Stimulated activated CD8-positive, alpha-beta memory T cell treated with anti-CD3 and anti-CD28 coated beads, Interleukin-12 subunit alpha, Interleukin-12 subunit beta, amount 100 ng/mL, for 24 hours (primary cell): ENCODE measurements around the gene LIME1.
"Not testable (repeated sequence)": the region's sequence is repeated elsewhere in the genome, so short reads cannot be mapped to it uniquely, and the experiment has no call there.

Experiments used
- DNase-seq: peaks from one replicate; pipeline ENCODE4 v3.0.0-alpha.2; 2020; ENCODE audit errors: extremely low read depth

Gene LIME1

DNA sequence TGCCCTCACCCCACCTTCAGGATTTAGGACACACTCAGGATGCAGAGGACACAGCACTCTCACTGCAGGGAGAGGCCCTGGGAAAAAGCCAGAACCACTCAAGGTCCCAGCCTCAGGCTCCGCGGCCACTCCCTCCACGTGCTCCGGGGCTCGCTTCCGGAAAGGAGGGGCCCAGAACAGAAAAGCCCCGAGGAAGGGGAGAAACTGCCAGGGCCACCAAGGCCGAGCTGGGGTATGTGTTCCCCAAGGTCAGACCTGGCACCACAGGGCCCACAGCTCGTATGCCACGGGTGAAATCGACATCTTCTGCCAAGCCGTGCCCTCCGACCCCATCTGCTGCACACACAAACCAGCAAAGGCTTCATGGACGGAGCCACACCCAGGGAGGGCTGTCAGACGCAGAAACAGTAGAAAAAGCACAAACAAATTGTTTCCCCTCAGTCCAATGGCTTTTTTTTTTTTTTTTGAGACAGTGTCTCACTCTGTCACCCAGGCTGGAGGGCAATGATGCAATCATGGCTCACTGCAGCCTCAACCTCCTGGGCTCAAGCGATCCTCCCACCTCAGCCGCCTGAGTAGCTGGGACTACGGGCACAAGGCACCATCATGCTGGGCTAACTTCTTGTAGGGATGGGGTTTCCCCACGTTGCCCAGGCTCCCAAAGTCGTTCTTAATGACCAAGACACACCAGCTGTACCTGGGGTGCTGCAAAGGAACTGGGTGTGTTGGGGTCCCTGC, 36.5 kb downstream of the LIME1 start:
- DNase-seq: no peak

DNA sequence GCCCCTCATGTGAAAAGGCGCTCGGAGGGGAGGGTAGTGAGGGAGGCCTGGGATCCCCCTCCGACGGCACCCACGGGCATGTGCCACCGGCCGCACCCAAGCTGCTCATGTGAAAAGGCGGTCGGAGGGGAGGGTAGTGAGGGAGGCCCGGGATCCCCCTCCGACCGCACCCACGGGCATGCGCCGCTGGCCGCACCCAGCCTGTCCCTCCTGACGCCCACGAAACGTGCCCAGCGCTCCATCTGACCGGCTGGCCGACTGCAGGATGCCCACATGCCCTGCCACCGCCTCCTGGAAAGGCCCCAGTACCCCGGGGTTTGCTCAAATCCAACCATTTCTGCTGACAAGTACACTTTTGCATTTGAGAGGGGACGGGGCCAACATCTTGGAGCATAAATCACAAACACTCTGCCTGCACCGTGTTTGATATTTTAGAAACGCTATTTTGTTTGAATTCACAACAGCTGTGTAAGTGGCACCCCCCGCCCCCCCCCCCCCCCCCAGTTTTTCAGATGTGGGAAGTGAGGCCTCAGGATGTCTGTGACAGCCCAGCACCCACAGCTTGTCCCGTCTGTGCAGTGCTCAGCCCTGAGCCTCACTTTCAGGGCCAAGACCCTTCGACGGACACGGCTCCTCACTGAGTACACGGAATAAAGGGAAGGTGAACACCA, 37.2 kb downstream of the LIME1 start:
- no peak for DNase-seq

DNA sequence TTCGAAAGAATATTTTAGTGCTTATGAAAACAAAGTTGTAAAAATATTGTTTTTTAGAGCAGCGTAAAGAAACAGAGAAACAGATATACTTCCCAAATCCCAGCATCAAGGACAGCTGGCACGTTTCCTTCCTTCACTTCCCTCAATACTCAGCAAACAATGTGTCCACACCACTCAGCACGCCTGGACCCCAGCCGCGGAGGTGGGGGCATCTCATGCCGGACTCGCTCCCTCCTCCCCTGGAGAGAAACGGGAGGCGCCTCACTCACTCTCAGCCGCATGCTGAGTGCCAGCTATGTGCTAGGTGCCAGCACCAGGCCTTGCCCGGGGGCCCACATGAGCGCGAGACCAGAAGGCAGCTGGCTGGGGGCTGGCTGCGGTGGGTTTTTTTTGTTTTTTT, 37.8 kb downstream of the LIME1 start:
- no peak for DNase-seq

DNA sequence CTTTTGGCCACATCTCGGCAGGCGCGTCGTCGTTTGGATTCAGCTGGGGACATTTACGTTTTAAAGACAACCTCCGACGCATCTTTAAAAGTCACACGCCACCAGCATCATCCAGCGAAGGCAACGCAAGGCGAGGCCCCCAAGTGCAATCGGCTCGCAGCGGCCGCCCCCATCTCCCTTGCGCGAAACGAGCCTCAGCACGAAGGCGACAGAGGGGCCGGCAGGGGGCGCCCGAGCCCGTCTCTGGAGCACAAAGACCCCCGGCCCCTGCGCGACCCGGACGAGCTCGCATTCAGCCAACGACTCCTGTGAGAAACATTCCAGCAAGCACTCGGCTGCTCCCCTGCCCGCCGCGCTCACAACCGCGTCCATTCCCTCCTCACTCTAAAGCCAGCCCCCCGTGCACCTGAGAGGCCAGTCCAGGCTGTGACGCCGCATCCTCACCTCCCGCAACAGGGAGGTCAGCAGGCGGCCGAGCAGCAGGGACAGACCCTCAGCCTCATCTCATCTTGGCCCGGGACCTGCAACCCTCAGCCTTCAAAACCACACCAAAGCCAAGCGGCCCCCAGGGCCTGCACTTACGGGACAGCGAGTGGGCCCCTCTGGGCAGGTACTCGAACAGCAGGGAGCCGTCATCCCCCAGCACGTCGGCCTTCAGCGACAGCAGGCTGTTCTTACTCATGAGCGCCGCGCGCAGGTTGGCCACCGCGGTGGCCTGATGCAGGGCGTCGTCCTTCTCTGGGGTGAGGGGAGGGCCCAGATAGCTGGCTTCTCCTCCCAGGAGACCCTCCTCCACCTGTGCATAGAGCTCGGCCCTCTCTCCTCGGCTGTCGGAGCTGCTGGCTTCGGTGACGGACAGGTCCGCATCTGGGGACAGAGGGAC, 38.9 kb downstream of the LIME1 start:
- DNase-seq: no peak

DNA sequence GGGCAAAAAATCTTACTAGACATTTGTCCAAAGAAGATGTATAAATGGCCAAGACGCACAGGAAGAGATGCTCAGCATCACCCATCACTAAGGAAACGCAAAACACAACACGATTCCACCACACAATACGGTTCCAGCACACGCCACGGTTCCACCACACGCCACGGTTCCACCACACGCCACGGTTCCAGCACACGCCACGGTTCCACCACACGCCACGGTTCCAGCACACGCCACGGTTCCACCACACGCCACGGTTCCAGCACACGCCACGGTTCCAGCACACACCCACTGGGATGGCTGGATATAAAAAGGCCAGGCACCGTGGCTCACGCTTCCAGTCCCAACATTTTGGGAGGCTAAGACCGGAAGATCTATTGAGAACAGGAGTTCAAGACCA, 40.4 kb downstream of the LIME1 start:
- DNase-seq: not testable (repeated sequence)

DNA sequence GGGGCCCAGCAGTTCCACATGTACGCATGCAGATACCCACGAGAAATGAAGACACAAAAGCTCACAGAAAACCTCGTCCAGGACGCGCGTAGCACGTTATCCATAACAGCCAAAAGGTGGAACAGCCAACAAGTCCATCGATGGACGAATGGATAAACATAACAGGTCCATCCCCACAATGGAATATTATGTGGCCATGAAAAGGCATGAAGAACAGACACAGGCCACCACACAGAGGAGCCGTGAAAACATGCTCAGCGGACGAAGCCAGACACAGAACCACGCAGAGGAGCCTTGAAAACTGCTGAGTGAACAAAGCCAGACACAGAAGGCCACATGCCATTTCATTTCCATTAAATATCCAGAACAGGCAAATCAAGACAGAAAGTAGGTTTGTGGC, 41.1 kb downstream of the LIME1 start:
- DNase-seq: no peak

DNA sequence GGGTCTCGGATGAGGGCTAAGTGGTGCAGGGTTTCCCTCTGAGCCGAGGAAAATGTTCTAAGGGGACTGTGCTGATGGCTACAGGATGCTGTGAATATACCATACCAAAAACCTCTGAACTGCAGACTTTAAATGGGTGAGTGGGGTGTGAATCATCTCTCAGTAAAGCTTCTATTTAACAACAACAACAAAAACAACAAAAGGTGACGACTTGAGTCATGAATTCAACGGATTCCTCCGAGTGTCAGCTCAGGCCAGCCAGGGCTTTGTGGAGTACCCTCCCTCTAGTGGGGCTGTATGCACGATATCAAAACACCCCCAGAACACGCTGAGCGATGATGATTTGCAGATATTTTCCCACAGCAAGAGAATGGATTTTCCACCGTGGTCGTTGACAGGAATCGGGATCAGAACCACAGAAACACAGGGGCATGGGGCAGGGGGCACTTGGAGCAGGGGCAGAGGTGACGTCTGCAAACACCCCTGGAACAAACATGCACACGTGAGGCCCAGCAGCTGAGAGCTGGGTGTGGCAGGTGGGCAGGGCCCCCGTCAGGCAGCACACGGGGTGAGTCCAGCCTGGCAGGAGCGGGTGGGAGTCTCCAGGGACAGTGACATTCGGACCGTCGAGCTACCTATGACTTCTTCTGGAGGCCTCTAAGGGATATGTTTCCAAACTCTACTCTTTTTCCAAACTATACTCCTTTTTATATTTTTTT, 41.7 kb downstream of the LIME1 start:
- DNase-seq: no peak

DNA sequence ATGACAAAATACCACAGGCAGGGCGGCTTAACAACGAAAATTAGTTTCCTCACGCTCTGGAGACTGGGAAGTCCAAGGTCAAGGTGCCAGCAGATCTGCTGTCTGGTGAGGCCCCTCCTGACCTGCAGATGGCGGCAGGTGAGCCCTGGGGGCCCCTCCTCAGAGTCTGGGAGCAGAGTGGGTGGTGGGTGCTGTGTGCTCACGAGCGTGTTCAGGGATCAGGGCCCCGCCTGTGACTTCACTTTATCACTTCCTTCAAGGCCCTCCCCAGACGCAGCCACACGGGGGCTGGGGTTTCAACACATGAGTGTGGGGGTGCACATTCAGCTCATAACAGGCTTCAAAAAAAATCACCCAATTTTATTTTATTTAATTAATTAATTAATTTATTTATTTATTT, 42.4 kb downstream of the LIME1 start:
- DNase-seq: no peak

DNA sequence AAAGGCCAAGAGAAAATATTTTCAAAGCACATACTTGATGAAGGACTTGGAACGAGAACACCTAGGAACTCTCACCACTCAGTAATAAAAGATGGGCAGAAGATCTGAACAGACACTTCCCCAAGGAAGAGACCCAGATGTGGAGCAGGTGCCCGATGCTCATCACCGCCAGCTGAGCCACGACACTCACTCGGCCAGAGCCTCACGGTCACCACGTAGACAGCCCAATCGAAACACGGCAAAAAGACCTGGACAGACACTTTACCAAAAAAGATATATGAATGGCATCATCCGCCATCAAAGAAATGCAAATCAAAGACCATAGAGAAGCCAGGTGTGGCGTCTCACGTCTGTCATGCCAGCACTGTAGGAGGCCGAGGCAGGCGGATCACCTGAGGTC, 44.7 kb downstream of the LIME1 start:
- no peak for DNase-seq

DNA sequence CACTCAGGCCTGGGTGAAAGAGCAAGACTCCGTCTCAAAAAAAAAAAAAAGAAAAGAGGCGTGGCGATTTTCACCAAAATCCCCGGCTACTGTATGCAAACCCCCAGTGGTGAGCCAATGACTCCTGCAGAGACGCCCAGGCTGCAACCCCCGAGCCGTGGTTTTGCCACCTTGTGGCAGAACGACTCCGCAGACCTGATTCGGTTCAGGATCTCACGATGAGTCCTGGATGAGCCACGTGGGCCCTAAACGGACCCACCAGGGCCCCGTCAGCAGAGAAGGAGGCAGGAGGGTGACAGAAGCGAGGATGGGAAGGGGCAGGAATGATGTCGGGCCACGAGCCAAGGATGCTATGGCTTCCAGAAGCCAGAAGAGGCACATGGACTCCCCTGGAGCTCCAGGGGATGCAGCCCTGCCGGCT, 45.6 kb downstream of the LIME1 start:
- no peak for DNase-seq

DNA sequence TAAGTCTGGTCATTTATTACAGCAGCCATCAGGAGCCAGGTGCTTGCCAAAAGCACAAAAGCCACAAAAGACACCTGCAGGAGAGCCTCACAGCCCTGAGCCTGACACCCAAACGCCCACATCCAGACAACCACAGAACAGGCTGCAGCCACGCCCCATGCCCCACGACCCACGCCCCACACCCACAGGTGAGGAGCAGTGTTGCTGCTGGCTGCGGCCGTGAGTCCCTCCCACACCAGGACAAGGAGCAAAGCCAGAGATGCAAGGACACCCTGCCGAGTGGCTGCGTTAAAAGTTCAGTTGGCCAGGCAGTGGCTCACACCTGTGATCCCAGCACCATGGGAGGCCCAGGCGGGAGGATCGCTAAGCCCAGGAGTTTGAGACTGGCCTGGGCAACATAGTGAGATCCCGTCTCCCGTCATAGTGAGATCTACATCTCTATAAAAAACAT, 46.1 kb downstream of the LIME1 start:
- no peak for DNase-seq

DNA sequence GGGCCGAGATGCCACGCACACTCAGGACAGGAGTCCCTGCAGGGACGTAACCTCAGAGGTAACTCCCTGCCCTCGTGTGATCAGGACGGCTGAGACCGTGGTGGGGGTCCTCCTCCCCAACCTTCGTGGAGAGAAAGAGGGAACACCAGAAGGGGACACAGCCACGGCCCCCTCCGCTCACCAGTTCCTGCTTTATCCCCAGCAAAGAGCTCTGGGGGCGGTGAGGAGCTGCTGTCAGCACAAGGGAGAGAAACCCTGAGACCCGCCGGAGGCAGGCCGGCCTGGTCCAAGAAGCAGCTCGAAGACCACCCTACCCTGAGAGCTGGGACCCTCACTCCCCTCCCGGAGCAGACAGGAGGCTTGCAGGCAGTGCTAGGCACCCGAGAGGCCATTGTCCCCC, 47.5 kb downstream of the LIME1 start:
- DNase-seq: no peak

DNA sequence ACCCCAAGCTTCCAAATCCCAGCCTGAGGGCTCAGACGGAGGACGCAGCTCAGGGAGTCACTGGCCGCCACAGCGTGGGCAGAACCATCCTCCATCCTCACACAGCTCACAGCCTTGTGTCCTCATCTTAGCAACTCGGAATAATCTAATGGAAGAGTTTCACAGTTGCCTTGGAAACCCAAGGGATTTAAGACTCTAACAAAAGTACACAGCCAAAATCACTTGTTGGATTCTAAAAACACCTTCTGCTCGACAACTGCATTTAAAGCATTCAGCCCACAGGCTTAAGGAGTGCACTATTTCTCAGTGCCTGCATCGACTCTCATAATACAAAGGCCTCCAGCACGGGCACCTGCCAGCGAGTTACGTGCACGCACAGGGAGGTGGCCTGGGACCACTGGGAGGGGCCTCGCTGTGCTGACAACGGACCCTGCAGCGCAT, 49.2 kb downstream of the LIME1 start:
- DNase-seq: no peak

DNA sequence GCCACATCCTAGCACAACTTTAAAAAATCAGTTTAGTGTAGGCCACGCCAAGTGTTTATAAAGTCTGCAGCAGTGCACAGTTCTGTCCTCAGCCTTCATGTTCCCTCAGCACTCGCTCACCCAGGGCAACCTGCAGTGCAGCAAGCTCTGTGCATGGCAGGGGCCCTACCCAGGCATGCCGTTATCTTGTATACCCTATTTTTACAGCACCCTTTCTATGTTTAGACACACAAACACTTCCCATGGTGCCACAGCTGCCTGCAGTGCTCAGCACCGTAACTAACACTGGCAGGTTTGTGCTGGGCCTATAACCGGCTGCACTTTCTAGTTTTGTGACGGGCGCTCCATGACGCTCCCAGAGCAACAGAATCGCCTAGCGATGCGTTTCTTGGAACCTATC, 50.8 kb downstream of the LIME1 start:
- DNase-seq: no peak

DNA sequence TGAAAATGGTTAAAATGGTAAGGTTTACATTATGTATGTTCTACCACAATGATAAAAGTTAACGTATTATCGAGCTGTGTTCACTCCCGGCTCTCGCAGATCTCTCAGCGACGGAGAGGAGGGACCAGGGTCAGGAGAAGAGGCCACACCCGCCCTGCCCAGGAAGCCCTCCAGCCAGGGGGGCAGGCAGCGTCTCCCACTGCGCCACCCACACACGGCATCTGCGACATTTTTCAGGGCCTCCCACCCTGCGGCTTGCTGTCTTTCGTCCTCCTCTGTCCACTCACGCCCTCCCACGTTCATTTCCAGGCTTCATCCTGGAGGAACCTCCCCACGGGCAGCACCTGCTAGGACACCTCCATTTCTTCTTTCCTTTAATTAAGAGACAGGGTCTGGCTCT, 51.3 kb downstream of the LIME1 start:
- DNase-seq: no peak
